ENCODE data around the gene DUSP10. TPM values are rescaled to one million over a fixed set of nuclear protein-coding genes. Genes with fewer than 3 reads are reported as not detected.
A peak's percentile ranks its signal among the peaks of the same experiment; 100 is the strongest.

Gene DUSP10
- polyA plus RNA-seq, 1 experiment = 35.9 TPM

GRCh38 chr1:221711656-221712055 lies 30.2 kb downstream of the DUSP10 start:
- Histone ChIP-seq H3K27me3 (ENCODE audit: control insufficient read depth, insufficient read depth, low read length) (no peaks in the 10 kb centered on the region), H3K9me3 (ENCODE audit: control insufficient read depth, insufficient read depth, low read length) (no peaks in the 10 kb centered on the region), H3K27ac (ENCODE audit: low read depth, low read length) (peak overlapping the region; percentile 71), H3K4me3 (ENCODE audit: low read depth, low read length) (no peak overlapping the region)
- ChIA-PET CTCF (interaction anchor here (1.2 to 2.5 kb wide), 4 partner anchors 168 to 744 kb away, joined by 3 to 8 read pairs (median 6); no protein-coding TSS in a partner anchor), POLR2A (no interaction called here)
- no peak for DNase-seq (ENCODE audit: low read depth, low spot score)
- TF ChIP-seq CTCF (IDR thresholded peaks at IDR 0.05; ENCODE audit: low read depth, low read length) = no peak

- POLR2A ChIA-PET = no interaction called here
- Histone ChIP-seq H3K27me3 (ENCODE audit: control insufficient read depth, insufficient read depth, low read length) (no peaks in the 10 kb centered on the region), H3K27ac (ENCODE audit: low read depth, low read length) (no peak overlapping the region), H3K4me3 (ENCODE audit: low read depth, low read length) (no peak overlapping the region), H3K9me3 (ENCODE audit: control insufficient read depth, insufficient read depth, low read length) (no peaks in the 10 kb centered on the region)
- CTCF ChIA-PET = interaction anchor here (1.4 to 2.5 kb wide), 2 partner anchors 168 to 744 kb away, joined by 5 to 8 read pairs; no protein-coding TSS in a partner anchor
- DNase-seq (ENCODE audit: low read depth, low spot score) = no peak
- no peak for TF ChIP-seq CTCF (IDR thresholded peaks at IDR 0.05; ENCODE audit: low read depth, low read length)
Observed at GRCh38 chr1:221711063-221711577, 30.8 kb downstream of the DUSP10 start.

DNA sequence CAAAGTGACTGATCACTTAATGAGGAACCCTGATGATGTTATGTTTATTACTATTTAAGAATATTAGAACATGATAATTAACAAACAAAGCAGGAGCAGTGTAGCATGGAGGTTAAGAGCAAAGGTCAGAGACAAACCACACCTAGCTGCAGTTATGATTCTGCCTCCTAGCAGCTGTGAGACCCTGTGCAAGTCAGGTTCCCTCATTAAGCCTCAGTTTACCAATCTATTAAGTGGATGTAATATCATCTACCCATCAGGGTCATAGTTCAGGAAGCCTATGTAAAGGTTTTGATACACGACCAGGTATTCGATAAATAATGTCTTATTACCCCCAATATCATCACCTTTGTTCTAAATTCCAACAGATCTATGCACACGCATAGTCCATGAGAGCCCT lies 32.0 kb downstream of the DUSP10 start:
- ChIA-PET POLR2A (no interaction called here), CTCF (interaction anchor here (0.7 kb wide), 1 partner anchor 746 kb away, joined by 3 read pairs; no protein-coding TSS in a partner anchor)
- Histone ChIP-seq H3K4me3 (ENCODE audit: low read depth, low read length) (no peak overlapping the region), H3K27ac (ENCODE audit: low read depth, low read length) (no peak overlapping the region), H3K9me3 (ENCODE audit: control insufficient read depth, insufficient read depth, low read length) (no peaks in the 10 kb centered on the region), H3K27me3 (ENCODE audit: control insufficient read depth, insufficient read depth, low read length) (no peaks in the 10 kb centered on the region)
- TF ChIP-seq CTCF (IDR thresholded peaks at IDR 0.05; ENCODE audit: low read depth, low read length) = no peak
- DNase-seq (ENCODE audit: low read depth, low spot score) = no peak

- ChIA-PET CTCF (interaction anchor here (0.7 to 1.6 kb wide), 2 partner anchors 165 to 746 kb away, joined by 4 read pairs; no protein-coding TSS in a partner anchor), POLR2A (interaction anchor here (0.6 to 0.7 kb wide), 2 partner anchors 33 to 35 kb away, joined by 3 to 8 read pairs; no protein-coding TSS in a partner anchor)
- no peak for TF ChIP-seq CTCF (IDR thresholded peaks at IDR 0.05; ENCODE audit: low read depth, low read length)
- H3K4me3 ChIP-seq (ENCODE audit: low read depth, low read length) = no peak overlapping the region
- no peaks in the 10 kb centered on the region for H3K9me3 ChIP-seq (ENCODE audit: control insufficient read depth, insufficient read depth, low read length)
- DNase-seq (ENCODE audit: low read depth, low spot score) = peak; percentile 66
- no peaks in the 10 kb centered on the region for H3K27me3 ChIP-seq (ENCODE audit: control insufficient read depth, insufficient read depth, low read length)
- no peak overlapping the region for H3K27ac ChIP-seq (ENCODE audit: low read depth, low read length)
Observed at GRCh38 chr1:221708987-221709386, 32.9 kb downstream of the DUSP10 start.

DNA sequence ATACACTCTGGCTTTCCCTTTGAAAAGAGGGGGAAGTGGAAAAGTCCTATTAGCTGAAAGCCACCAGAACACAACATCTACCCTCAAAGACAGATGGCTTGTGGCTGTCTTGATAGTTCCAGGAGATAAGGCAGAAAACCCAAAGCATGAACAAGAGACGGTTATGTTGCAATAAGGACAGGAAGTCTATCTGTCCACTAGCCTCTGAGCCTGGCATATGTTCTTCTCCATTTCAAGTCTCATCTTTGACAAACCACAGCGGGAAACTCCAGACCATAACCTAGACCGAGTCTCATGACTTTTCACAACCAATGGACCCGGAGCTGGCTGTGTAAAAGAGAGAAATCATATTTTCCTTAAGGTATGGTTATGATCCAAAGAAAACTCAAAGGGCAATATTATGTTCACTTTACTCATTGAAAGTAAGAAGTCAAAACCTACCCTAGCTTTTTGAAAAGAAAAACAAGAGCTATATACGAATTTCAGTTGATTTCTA lies 33.8 kb downstream of the DUSP10 start:
- Histone ChIP-seq H3K9me3 (ENCODE audit: control insufficient read depth, insufficient read depth, low read length) (no peaks in the 10 kb centered on the region), H3K4me3 (ENCODE audit: low read depth, low read length) (no peak overlapping the region), H3K27me3 (ENCODE audit: control insufficient read depth, insufficient read depth, low read length) (no peaks in the 10 kb centered on the region), H3K27ac (ENCODE audit: low read depth, low read length) (no peak overlapping the region)
- ChIA-PET POLR2A (interaction anchor here (0.6 kb wide), 1 partner anchor 34 kb away, joined by 3 read pairs; no protein-coding TSS in a partner anchor), CTCF (interaction anchor here (0.7 to 1.6 kb wide), 4 partner anchors 164 to 747 kb away, joined by 3 to 4 read pairs (median 4); no protein-coding TSS in a partner anchor)
- DNase-seq (ENCODE audit: low read depth, low spot score) = no peak
- no peak for TF ChIP-seq CTCF (IDR thresholded peaks at IDR 0.05; ENCODE audit: low read depth, low read length)

Data from AG04450 (cell line).